ENCODE results near the gene CHRM1.

CHRM1 gene

DNA sequence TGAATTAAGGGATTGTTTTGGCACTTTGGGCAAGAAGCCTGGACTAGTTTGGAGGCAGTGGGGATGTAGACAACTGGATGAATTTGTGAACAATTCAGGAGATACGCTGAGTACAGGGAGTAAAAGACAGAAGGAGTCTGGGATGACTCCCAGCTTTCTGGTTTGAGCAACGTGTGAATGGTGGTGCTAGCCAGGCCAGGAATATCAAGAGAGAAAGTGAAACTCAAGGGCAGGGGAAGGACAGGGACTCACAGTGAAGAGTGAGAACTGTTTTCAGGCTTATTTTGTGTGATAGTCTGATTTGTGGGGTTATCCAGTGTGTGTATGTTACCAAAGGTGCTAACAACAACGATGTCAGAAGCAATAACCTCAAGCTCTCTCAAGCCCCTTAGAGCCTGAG lies 15.9 kb downstream of the CHRM1 start:
- no peak for DNase-seq (ENCODE audit: low spot score)

DNA sequence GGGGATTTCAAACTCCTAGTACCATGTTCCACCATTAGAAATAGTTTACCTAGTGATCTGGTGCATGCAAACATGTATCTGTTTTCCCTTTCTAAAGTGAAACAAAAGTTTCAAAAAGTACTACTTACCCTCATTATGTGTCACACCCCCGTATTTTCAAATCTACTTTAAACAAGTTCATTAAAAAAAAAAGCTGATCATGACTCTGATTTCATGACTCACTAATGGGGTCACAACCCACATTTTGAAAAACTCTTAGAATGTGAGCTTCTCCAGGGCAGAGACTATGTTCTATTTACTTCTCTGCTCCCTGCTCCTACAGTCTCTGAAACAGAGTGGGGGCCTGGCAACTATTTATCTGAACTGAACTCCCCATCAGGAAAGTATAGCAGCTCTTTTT lies 18.2 kb downstream of the CHRM1 start:
- no peak for DNase-seq (ENCODE audit: low spot score)

DNA sequence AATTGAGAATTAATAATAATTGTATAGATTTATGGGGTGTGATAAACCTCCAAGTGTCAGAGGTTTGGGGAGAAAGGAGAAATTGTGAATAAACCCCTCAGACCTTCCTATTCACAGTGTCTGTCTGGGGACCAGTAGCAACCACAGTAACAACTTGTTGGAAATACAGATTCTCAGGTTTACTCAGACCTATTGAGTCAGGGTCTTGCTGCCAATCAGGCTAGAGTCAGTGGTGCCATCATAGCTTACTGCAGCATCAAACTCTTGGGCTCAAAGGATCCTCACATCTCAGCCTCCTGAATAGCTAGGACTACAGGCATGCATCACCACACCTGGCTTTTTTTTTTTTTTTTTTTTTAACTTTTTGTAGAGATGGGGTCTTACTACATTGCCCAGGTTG lies 23.1 kb downstream of the CHRM1 start:
- no peak for DNase-seq (ENCODE audit: low spot score)

DNA sequence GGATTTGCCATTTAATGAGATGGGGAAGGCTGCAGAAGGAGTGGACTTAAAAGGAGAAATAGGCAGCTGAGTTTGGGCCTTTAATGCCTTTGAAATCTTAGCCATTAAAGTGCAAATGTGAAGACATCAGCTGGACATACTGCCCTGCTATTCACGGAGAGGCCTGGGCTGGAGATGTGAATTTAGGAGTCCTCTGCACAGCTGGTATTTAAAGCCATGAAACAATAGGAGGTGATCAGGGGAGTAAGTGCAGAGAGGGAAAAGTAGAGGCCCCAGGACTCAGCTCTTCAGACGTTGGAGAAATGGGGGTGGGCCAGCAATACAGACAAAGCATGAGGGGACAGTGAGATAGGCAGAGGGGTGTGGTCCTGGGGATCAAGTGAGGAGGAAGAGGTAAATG lies 23.9 kb downstream of the CHRM1 start:
- DNase-seq (ENCODE audit: low spot score) = no peak

GRCh38 chr11:62896049-62896448 lies 25.1 kb downstream of the CHRM1 start:
- DNase-seq (ENCODE audit: low spot score) = no peak

DNA sequence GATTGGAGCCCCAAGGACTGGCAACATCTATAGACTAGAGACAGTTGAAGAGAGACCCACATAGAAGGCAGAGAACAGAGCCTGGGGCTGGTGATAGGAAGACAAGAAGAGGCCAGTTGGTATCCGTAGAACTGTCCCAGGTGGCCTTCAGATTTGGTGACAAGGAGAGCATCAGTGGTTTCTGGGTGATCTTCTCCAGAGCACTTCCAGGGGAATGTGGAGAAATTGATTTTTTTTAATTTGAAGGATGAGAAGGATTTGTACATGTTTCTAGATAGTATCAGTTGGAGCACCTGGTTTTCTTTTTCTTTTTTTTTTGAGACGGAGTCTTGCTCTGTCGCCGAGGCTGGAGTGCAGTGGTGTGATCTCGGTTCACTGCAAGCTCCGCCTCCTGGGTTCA lies 25.7 kb downstream of the CHRM1 start:
- no peak for DNase-seq (ENCODE audit: low spot score)

DNA sequence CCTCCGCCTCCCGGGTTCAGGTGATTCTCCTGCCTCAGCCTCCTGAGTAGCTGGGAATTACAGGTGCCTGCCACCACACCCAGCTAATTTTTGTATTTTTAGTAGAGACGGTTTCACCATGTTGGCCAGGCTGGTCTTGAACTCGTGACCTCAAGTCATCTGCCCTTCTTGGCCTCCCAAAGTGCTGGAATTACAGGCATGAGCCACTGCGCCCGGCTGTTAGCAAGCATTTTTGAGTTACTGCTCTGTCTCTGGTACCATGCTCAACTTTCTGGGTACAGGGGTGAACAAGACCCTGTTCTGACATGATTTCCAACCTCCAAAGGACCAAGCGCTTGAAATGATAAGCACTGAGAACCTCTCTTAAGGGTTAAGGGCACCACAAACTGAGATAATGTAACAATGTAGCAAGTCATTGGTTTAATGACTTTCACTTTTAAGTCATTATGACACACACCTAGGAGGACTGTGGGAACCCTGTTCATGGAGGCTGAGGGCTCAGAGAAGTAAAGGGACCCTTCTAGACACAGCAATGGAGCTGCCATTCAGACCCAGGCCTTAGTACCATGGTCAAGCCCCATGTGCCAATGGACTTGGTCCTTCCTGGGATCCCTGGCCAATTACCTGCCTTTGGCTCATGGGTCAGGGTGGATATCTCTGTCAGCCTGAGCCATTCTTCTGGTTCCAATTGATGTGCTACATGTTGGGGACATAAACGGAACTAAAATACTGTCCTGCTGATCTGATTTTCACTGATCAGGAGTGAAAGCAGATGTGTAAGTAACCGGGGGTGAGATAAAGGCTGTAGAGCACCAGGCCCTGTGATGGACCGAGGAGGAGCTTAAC lies 28.9 kb downstream of the CHRM1 start:
- no peak for DNase-seq (ENCODE audit: low spot score)

GRCh38 chr11:62889484-62890437 lies 31.4 kb downstream of the CHRM1 start:
- no peak for DNase-seq (ENCODE audit: low spot score)

- DNase-seq (ENCODE audit: low spot score) = no peak
Measured at GRCh38 chr11:62889126-62889483, 32.1 kb downstream of the CHRM1 start.

DNA sequence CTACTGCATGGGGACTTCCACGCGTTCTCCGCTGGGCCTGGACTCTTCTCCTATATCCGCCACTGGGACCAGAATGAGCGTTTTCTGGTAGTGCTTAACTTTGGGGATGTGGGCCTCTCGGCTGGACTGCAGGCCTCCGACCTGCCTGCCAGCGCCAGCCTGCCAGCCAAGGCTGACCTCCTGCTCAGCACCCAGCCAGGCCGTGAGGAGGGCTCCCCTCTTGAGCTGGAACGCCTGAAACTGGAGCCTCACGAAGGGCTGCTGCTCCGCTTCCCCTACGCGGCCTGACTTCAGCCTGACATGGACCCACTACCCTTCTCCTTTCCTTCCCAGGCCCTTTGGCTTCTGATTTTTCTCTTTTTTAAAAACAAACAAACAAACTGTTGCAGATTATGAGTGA lies 32.8 kb downstream of the CHRM1 start:
- DNase-seq (ENCODE audit: low spot score) = no peak

- no peak for DNase-seq (ENCODE audit: low spot score)
Measured at GRCh38 chr11:62885137-62885750, 35.9 kb downstream of the CHRM1 start.

DNA sequence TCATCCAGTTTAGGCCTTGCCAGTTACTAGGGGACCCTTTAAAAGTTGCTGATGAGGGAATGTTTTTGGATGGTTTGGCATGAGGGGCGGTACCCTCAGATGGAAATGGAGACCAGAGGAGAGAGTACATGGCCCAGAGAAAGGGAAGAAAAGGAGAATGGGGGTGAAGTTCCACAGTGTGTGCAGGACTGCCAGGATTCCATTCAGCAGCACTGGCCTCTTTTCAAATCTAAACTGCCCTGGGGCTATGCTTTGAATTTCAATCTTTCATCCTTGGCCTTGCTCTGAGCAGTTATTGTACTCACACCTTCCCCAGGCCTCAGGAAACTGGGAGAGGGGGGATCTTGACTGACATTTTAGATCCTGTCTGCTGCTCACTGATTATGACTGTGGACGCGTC lies 37.5 kb downstream of the CHRM1 start:
- no peak for DNase-seq (ENCODE audit: low spot score)

DNA sequence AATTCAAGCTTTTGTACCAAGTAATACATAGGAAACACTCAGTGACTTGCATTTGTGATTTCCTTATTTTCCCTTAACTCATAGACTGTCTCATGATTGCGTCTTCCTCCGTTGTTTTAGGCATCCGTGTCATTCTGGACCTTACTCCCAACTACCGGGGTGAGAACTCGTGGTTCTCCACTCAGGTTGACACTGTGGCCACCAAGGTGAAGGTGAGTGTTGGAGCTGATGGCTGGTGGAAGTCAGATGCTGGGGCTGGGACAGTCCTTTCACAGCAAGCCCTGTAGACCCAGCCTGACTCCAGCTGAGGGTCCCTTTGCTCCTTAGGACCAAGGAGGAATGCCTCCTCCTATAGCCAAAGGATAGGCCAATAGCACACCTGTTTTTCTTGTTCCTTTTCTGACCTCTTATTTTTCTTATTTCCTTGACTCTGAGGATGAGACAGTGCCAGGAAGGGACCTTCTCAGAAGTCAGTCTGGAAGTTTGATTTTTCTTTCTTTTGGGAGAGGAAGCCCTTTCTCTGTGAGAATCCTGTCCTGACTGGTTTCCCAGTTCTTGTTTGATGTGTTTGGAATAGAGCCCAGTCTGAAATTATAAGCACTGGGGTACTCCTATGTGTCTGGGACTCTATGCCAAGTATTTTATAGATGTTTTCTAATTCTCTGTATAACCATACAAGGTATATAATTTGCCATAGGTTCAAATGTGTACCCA lies 38.2 kb downstream of the CHRM1 start:
- DNase-seq (ENCODE audit: low spot score) = no peak

- DNase-seq (ENCODE audit: low spot score) = peak; percentile 58
Measured at GRCh38 chr11:62882431-62882749, 38.8 kb downstream of the CHRM1 start.

DNA sequence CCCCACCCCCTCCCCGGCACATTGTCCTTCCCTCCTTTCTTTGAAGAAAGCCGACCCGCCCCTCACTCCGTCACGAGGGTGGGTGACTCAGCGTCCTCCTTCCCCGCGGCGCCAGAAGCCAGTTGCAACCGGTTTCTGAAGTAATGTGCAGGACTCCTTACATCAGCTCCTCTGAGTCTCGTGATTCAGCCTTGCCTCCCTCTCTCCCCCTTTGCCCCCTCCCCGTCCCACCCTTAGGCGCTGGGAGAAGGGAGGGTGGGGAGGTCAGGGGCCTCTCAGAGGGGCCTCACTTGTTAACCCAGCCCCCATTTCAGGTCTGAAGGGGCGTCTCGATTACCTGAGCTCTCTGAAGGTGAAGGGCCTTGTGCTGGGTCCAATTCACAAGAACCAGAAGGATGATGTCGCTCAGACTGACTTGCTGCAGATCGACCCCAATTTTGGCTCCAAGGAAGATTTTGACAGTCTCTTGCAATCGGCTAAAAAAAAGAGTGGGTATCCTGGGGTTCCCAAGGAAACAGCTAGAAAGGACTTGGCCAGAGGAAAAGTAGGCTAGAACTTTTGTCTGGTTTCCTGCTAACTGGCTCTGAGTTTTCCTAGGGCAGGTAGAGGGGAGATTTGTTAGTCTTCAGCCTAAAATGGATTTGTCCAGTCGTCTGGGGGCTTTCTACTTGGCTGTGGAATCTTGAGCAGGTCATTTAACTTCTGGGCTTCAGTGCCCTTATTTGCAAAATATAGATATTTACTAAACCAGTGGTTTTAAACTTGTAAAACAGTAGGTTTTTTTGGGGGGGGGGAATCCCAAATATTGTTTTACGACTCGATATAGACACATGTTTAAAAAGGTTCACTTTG lies 39.4 kb downstream of the CHRM1 start:
- DNase-seq (ENCODE audit: low spot score) = peak; percentile 94

DNA sequence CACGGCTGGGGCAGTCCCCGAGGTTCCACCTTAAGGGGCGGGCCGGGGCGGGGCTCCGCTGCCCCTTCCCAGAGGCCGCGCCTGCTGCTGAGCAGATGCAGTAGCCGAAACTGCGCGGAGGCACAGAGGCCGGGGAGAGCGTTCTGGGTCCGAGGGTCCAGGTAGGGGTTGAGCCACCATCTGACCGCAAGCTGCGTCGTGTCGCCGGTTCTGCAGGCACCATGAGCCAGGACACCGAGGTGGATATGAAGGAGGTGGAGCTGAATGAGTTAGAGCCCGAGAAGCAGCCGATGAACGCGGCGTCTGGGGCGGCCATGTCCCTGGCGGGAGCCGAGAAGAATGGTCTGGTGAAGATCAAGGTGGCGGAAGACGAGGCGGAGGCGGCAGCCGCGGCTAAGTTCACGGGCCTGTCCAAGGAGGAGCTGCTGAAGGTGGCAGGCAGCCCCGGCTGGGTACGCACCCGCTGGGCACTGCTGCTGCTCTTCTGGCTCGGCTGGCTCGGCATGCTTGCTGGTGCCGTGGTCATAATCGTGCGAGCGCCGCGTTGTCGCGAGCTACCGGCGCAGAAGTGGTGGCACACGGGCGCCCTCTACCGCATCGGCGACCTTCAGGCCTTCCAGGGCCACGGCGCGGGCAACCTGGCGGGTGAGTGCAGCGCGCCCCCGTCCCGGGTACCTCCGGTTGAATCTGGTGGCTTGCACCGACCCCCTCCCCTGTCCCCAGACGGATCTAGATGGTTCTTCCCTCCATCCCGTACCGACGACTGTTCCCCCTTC lies 40.2 kb downstream of the CHRM1 start, which contains the start of gene SLC3A2:
Gene SLC3A2, plus strand, starts transcription at position 94 of the 776 bp plus-strand sequence. Its CDS starts 128 bp downstream, at position 222.
- DNase-seq (ENCODE audit: low spot score) = peak; percentile 90

DNA sequence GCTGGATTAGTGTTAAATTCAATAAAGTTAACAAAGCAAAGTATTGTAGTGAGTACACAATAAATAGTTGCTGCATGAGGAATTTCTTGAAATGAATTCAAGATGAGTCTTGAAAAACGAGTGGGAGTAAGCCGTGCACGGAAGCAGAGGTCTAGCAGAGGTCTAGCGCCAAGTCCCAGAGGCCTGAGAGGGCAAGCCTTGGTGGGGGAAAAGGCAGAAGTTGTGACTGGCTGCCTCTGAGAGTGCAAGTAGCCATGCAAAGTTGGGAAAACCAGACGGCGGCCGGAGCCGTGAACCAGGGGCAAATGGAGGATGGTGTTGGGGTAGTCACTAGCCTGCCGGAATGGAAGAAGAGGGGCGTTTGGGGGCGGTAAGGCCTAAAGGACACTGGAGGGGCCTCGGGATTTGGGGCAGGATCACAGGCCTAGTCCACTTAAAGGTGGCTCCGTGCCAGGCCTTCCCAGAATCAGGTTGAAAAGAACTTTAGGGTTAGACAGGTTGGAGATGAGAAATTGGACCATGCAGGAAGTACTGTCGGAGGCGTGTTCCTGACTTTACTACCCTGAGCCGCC lies 40.8 kb downstream of the CHRM1 start:
- peak; percentile 43 for DNase-seq (ENCODE audit: low spot score)

DNA sequence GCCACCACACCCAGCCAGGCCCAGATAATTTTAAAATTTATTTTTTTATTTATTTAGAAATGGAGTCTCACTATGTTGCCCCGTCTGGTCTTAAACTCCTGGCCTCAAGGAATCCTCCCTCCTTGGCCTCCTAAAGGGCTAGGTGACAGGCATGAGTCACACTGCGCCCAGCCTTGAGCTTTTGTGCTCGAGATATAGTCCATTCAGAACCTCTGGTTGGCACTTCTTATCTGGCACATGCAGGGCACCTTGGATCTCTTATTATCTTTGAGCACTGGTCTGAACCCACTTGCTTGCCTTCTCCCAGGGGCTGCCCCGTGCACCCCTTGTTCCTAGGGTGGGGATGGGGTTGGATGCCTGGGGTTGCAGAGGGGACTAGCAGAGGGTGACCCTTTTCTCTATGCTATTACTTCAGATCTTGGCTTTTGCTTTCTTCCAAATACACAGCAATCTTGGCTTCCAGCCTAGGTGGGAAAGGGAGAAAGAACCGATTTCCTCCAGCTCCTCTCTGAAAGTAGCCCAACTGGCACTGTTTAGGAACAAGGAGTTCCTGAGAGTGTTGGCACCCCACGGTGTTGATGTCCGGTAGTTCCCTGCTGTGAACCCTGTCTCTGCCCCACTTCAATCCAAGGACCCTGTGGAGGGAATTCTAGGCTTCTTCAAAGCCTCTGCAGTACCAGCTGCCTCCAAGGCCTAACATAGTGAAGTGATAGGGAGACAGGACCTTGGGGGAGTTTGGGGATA lies 41.8 kb downstream of the CHRM1 start:
- peak; percentile 85 for DNase-seq (ENCODE audit: low spot score)

GRCh38 chr11:62876712-62877111 lies 44.5 kb downstream of the CHRM1 start:
- no peak for DNase-seq (ENCODE audit: low spot score)
